Hepatocyte (in vitro differentiated cells): ENCODE measurements around the gene CDON. TPM values are rescaled to one million over a fixed set of nuclear protein-coding genes. Genes with fewer than 3 reads are reported as not detected.

Experiments used
- DNase-seq: peaks from one replicate; pipeline ENCODE4 v3.0.0-alpha.2; 2016; ENCODE audit warnings: low spot score
- H2AFZ ChIP-seq: fragments of 200-600 bp; sonication (generic); 2 replicates; pipeline ENCODE4 v1.6.0; 2016; ENCODE audit warnings: antibody characterized with exemption, mild to moderate bottlenecking
- H3K27ac ChIP-seq: fragments of 200-600 bp; sonication (generic); 2 replicates; pipeline ENCODE4 v1.5.1; 2016; ENCODE audit warnings: mild to moderate bottlenecking
- H3K27me3 ChIP-seq: fragments of 200-600 bp; sonication (generic); 2 replicates; pipeline ENCODE4 v1.6.1; 2016
- H3K36me3 ChIP-seq: fragments of 200-600 bp; sonication (generic); replicated peaks from 2 replicates; pipeline ENCODE4 v1.5.1; 2016; ENCODE audit warnings: low read depth; ENCODE audit not compliant: insufficient read depth
- H3K4me1 ChIP-seq: fragments of 200-600 bp; sonication (generic); 2 replicates; pipeline ENCODE4 v1.5.1; 2016; ENCODE audit warnings: mild to moderate bottlenecking, moderate library complexity; ENCODE audit not compliant: insufficient read depth
- H3K4me2 ChIP-seq: fragments of 200-600 bp; sonication (generic); 2 replicates; pipeline ENCODE4 v1.6.0; 2016
- H3K4me3 ChIP-seq: fragments of 200-600 bp; sonication (generic); 2 replicates; pipeline ENCODE4 v1.5.1; 2016; ENCODE audit warnings: mild to moderate bottlenecking
- H3K79me2 ChIP-seq: fragments of 200-600 bp; sonication (generic); 2 replicates; pipeline ENCODE4 v1.6.0; 2017; ENCODE audit warnings: mild to moderate bottlenecking
- H3K9me2 ChIP-seq: fragments of 200-600 bp; sonication (generic); replicated peaks from 2 replicates; pipeline ENCODE4 v1.6.0; 2017; ENCODE audit warnings: mild to moderate bottlenecking; ENCODE audit not compliant: insufficient read depth
- H3K9me3 ChIP-seq: fragments of 200-600 bp; sonication (generic); 2 replicates; pipeline ENCODE4 v1.5.1; 2016; ENCODE audit warnings: low read depth, mild to moderate bottlenecking
- H4K20me1 ChIP-seq: fragments of 200-600 bp; sonication (generic); 2 replicates; pipeline ENCODE4 v1.6.0; 2016; ENCODE audit warnings: mild to moderate bottlenecking; ENCODE audit not compliant: insufficient read depth, poor library complexity, severe bottlenecking
- CTCF ChIP-seq: fragments of 200-600 bp; sonication (generic); IDR thresholded peaks from 2 replicates; pipeline ENCODE4 v1.5.1; 2016; ENCODE audit warnings: antibody characterized with exemption, mild to moderate bottlenecking; ENCODE audit not compliant: poor library complexity
- EZH2 ChIP-seq: fragments of 200-600 bp; sonication (generic); IDR thresholded peaks from 2 replicates; pipeline ENCODE4 v1.6.1; 2016; ENCODE audit warnings: antibody characterized with exemption, mild to moderate bottlenecking, borderline replicate concordance
- EZH2phosphoT487 ChIP-seq: fragments of 200-600 bp; sonication (generic); IDR thresholded peaks from one replicate; pipeline ENCODE4 v1.6.1; 2018; ENCODE audit warnings: antibody characterized with exemption, mild to moderate bottlenecking, low read depth, moderate library complexity; ENCODE audit not compliant: unreplicated experiment, severe bottlenecking
- WGBS: methylation state at CpG from one replicate; pipeline ENCODE4 v1.1.6; 2016; ENCODE audit warnings: low lambda C conversion rate; ENCODE audit errors: missing lambda C conversion rate; 5-methylcytosine and 5-hydroxymethylcytosine counted together
- polyA plus RNA-seq: library from polyadenylated mRNA; unstranded; fragments of >200 nt; fragmentation: Nextera tagmentation; extraction: Ambion mirVana; gene quantifications from 2 replicates; pipeline ENCODE4 v1.2.1, GENCODE V29; 2016
- total RNA-seq: library from RNA; depleted of rRNA; stranded (reverse); fragments of >200 nt; gene quantifications from 2 replicates; pipeline ENCODE4 v1.2.3, GENCODE V29; 2014

The CDON gene
- total and polyA plus RNA-seq, 2 experiments from 2014 or later = 17.5 to 41.9 TPM

GRCh38 chr11:125929445-125930075, 133.1 kb downstream of the CDON start:
- Histone ChIP-seq H3K36me3 (no peaks in the 10 kb centered on the region), H3K27me3 (no peaks in the 10 kb centered on the region), H3K9me2 (no peaks in the 10 kb centered on the region), H3K79me2 (no peaks in the 10 kb centered on the region), H2AFZ (no peak overlapping the region), H3K4me2 (no peak overlapping the region), H3K4me3 (no peak overlapping the region), H3K9me3 (no peaks in the 10 kb centered on the region), H3K4me1 (peaks cover 19% of the 10 kb centered on the region), H4K20me1 (no peaks in the 10 kb centered on the region), H3K27ac (no peak overlapping the region)
- 91% methylated on average over 9 of the region's 9 CpGs for WGBS
- TF ChIP-seq EZH2phosphoT487 = no peak
- no peak for TF ChIP-seq CTCF
- no peak for TF ChIP-seq EZH2
- no peak for DNase-seq

- Histone ChIP-seq H3K27ac (no peak overlapping the region), H4K20me1 (no peaks in the 10 kb centered on the region), H3K36me3 (no peaks in the 10 kb centered on the region), H3K79me2 (no peaks in the 10 kb centered on the region), H2AFZ (no peak overlapping the region), H3K4me3 (no peak overlapping the region), H3K4me2 (no peak overlapping the region), H3K9me3 (no peaks in the 10 kb centered on the region), H3K27me3 (no peaks in the 10 kb centered on the region), H3K9me2 (no peaks in the 10 kb centered on the region), H3K4me1 (peaks cover 20% of the 10 kb centered on the region)
- TF ChIP-seq EZH2 = no peak
- TF ChIP-seq EZH2phosphoT487 = no peak
- no peak for TF ChIP-seq CTCF
- 93% methylated on average over 12 of the region's 12 CpGs for WGBS
- DNase-seq = no peak
Measured at GRCh38 chr11:125926682-125927081, 136.0 kb downstream of the CDON start.

GRCh38 chr11:125925804-125926203, 136.9 kb downstream of the CDON start:
- 88% methylated on average over 3 of the region's 3 CpGs for WGBS
- H3K4me3 ChIP-seq = no peak overlapping the region
- no peak overlapping the region for H3K4me2 ChIP-seq
- H3K9me3 ChIP-seq = no peaks in the 10 kb centered on the region
- DNase-seq = no peak
- no peaks in the 10 kb centered on the region for H4K20me1 ChIP-seq
- no peaks in the 10 kb centered on the region for H3K36me3 ChIP-seq
- no peaks in the 10 kb centered on the region for H3K27me3 ChIP-seq
- H3K79me2 ChIP-seq = no peaks in the 10 kb centered on the region
- TF ChIP-seq EZH2 (no peak), EZH2phosphoT487 (no peak), CTCF (no peak)
- peaks cover 15% of the 10 kb centered on the region for H3K4me1 ChIP-seq
- H3K9me2 ChIP-seq = no peaks in the 10 kb centered on the region
- H2AFZ ChIP-seq = no peak overlapping the region
- peak overlapping the region; percentile 23 for H3K27ac ChIP-seq
